Measurements from ENCODE around the gene RASGEF1C. TPM values are rescaled to one million over a fixed set of nuclear protein-coding genes. Genes with fewer than 3 reads are reported as not detected.

The RASGEF1C gene
- polyA plus RNA-seq, 5 donors, result 0.10 to 0.35 (median 0.19) TPM; not detected in 1

DNA sequence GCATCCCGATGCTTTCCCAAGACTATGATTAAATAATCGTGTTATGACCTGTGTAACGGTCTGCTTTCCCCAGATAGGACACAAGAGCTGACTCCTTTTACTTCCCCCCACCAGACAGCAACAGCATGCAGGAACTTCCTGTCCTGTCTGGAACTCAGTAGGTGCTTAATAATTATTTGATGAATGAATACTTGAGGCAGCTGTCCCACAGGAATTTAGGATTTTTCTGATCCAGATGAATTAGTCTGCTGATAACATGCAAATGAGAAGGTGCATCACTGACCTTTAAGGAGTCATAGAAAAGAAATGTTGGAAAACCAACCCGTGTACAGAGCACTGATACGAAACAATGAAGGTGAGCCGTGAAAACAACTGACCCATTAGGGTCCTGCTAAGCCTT, 149.7 kb downstream of the RASGEF1C start:
- DNase-seq, result no peak

DNA sequence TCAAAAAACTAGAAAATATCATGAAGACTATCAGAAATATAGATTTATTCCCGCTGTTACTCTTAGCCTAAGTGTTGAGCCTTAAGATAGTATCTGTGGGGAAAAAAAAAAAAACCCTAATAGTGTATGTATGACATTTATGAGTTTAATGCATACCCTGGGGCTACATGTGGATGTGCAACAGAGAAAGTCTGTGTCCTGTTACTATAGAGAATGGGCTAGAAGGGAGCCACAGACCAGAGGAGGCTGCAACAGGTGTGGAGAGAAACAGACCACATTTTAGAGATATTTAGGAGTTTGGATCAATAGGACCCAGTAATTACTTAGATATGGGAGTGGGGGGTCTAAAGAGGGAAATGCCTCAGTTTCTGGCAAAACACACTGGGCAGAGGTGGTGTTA, 152.9 kb downstream of the RASGEF1C start:
- DNase-seq, result no peak

DNA sequence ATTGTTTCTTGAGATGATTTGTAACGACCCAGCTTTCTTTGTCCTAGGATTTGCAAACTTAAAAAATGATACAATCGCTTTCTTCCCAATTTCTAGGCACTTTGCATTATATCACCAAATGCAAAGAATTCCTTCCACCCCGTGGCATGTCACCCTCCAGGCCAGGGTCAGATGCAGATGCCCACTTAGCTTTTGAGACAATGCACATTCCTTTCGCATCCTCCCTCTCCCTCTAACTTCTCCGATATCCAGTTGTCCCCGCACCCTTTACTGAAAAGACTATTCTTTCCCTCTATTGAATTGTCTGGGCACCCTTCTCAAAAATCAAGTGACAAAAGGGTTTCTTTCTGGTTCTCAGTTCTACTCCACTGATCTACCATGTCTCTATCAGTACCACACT, 154.8 kb downstream of the RASGEF1C start:
- DNase-seq, result no peak

DNA sequence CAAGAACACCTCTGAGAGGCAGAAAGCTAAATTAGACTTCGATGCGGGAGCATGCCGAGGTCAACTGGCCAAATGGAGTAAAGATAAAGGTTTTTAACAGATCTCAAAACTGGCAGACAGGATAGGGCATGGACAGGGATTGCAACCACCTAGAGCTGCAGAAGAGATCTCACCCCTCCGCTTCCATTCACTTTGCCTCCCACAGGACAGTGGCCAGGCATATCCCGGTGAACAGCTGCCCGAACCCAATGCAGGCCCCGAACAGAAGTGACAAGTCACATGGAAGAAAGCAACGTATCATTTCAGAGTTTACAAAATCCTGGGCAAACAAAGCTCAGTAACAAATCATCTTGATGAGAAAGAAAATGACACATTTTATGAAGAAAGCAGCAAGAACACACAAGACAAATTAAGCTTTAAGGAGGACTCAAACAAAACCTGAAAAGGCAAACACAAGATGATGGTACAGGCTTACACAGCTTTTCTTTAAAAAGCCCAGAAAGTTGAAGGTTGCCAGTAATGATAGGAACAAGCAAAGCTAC, 155.9 kb downstream of the RASGEF1C start:
- DNase-seq, result no peak

DNA sequence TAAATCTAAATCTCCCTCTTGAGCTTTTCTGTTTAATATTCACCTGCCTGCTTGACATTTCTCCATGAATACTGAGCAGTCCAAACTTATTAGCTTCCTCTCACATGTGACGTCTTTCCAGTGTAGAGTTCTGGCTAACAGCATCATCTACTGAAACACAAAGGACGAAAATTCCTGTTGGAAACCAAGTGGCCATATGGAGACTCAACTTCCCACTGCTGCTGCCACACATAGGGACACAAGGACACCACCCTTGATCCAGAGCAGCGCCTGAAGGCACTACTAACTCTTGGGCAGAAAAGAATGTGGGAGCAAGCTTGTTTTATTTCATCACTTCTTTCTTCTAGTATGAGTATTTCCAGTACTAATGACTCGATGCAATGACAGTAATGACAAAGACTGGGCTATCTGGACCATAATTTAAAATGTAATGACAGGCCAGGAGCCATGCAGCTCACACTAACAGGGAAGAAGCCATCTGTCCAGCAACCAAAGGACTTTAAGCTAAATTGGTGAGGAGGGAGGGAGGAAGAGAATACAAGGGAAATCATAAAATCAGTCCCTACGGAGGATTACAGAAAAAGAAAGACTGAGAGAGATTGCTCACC, 156.7 kb downstream of the RASGEF1C start:
- no peak for DNase-seq

Other genes starting within 250 kb of the RASGEF1C start
- 10 to 100 TPM; 67.4 to 75.8 (median 70.3) TPM for gene RNF130, start 137.5 kb downstream of the RASGEF1C start, polyA plus RNA-seq (ENCODE audit: insufficient read depth in 1 of 5, insufficient read length in 5 of 5, low replicate concordance in 1 of 5)
- 10 to 100 TPM; 32.3 to 41.2 (median 39.3) TPM for gene MAPK9, start 82.9 kb upstream of the RASGEF1C start, polyA plus RNA-seq (ENCODE audit: insufficient read depth in 1 of 5, insufficient read length in 5 of 5, low replicate concordance in 1 of 5)
- 1 to 10 TPM; 5.1 to 9.7 (median 7.1) TPM for gene GFPT2, start 144.1 kb upstream of the RASGEF1C start, polyA plus RNA-seq (ENCODE audit: insufficient read depth in 1 of 5, insufficient read length in 5 of 5, low replicate concordance in 1 of 5)